NOMO-1 treated with DMSO at 0.1 percent for 48 hours (cell line): ENCODE results near the gene C6orf89.

Experiments used
- DNase-seq: peaks from one replicate; lab custom pipeline; 2025; ENCODE audit not compliant: unreplicated experiment; lab: John Stamatoyannopoulos, UW

C6orf89 gene

GRCh38 chr6:36851626-36852025, 34.1 kb upstream of the C6orf89 start:
- DNase-seq = peak; percentile 80

DNA sequence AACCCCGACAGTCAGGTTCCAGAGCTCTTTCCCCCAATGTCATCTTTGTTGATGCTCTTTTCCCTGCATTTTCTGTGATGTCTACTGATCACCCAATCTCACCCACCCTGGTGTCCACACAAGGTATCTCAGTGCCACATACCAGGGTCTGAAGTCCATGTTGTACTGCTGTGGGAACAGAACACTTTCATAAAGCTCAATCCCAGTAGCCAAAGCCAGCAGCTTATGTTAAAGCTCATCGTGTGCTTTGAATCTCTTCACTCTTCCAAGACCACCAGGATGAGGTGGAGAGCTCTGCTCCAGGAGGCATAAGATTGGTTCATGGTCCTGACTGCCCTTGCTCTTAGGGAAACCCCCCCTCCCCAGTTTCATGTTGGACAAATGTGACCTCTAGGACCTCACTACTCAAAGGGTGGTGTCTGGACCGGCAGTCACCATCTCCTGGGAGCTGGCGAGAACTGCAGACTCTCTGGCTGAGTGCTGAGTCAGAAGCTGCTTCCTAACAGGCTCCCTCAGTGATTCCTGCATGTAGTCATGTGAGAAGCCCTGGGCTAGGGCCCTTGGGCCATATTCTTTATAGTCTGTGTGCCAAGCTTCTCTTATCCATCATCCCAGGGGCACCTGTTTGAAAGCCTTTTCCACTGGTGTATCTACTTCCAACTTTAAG, 33.1 kb upstream of the C6orf89 start:
- DNase-seq = no peak

GRCh38 chr6:36853325-36853724, 32.4 kb upstream of the C6orf89 start:
- DNase-seq = peak; percentile 93

DNA sequence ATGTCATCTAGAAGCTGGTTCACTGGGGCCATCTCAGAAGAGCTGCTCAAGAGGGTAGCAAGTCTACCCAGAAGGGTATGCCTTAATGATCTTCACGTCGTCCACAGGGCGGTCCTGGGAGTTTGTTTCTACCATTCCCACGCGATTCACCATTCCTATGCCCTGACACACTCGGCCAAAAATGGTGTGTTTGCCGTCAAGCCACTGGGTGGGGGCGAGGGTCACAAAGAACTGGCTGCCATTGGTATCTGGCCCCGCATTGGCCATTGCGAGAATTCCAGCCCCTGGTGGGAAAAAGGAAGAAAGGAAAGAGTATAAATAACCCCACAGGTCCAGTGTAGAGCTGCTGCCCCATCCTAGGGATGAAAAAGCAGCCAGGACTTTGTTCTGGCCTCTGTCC, 30.0 kb upstream of the C6orf89 start:
- DNase-seq = no peak

DNA sequence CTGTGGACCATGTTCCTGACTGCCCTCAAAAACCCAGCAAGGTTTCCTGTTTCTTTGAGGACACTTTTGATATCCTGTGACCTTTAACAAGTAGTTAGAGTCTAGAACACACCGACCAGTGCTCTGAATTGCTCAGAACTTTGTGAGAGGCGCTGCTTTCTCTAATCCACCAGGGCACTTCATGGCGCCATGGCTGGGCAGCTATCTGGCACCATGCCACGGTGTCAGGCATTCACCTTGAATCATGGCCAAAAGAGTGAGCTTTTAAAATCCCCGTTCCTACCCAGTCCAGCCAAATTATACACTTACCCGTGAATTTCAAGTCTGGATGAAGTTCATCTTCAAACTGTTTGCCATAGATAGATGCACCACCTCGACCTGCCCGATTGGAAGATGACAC, 29.5 kb upstream of the C6orf89 start:
- no peak for DNase-seq

GRCh38 chr6:36857325-36857724, 28.4 kb upstream of the C6orf89 start:
- no peak for DNase-seq

- no peak for DNase-seq
Measured at GRCh38 chr6:36858407-36858981, 27.3 kb upstream of the C6orf89 start.

- no peak for DNase-seq
Measured at GRCh38 chr6:36860126-36860525, 25.6 kb upstream of the C6orf89 start.

DNA sequence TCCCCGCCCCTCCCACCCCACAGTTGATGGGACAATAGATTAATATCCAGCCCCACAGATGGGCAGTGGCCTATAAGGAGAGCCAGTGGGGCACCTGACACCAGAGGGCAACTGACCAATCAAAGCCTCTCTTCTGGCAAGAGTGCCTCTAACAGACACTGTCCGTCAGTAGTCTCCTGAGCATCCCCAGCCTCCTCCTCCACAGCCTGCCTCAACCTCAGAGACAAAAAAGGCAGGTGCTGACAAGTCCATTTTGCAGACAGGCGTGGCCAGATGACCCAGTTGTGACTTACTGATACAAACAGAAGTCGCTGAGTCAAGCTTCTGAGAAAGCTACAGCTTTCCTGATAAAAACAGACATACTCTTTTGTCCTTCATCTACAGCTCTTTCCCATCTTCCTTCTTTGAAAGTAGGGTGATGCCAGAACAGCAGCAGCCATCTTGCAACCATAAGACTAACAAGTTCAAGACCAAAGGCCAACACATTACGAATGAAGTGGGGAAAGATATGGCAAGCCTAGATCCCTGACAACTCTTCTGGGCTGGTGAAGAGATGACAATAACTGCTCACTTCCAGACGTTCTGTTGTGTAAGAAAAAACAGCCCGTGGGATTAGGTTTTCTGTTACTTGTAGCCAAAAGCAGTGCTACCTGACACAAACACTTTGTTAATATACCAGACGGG, 23.4 kb upstream of the C6orf89 start:
- no peak for DNase-seq

- no peak for DNase-seq
Measured at GRCh38 chr6:36862848-36863382, 22.8 kb upstream of the C6orf89 start.

- no peak for DNase-seq
Measured at GRCh38 chr6:36863670-36864540, 21.8 kb upstream of the C6orf89 start.

- no peak for DNase-seq
Measured at GRCh38 chr6:36865835-36866234, 19.9 kb upstream of the C6orf89 start.

- DNase-seq = no peak
Measured at GRCh38 chr6:36867471-36868224, 18.1 kb upstream of the C6orf89 start.

- no peak for DNase-seq
Measured at GRCh38 chr6:36871686-36872085, 14.1 kb upstream of the C6orf89 start.

- peak; percentile 46 for DNase-seq
Measured at GRCh38 chr6:36873115-36873514, 12.6 kb upstream of the C6orf89 start.

GRCh38 chr6:36873612-36874442, 11.9 kb upstream of the C6orf89 start:
- no peak for DNase-seq

GRCh38 chr6:36874443-36875249, 11.1 kb upstream of the C6orf89 start, which contains the start of gene PPIL1:
TSS of gene PPIL1 (minus strand) at chr6:36874803. CDS start at chr6:36874772, 31 bp downstream.
- peak; percentile 92 for DNase-seq

- no peak for DNase-seq
Measured at GRCh38 chr6:36875250-36875633, 10.5 kb upstream of the C6orf89 start.

DNA sequence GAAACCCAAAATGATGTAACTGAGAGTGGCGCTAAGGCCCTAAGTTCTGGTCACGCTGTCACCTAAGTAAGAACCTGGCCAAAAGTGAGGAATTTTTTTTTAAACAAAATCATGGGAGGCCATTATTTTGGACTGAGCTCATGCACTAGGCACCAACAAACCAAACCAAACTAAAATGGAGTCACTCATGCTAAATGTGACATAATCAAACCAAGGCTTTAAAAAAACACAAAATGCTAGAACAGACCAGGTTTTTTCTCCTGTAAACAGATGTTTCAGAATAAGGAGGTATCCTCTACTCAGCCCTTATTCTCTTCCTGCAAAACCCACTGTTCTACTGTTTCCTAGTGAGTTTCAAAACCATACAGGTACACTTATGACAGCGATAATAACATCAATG, 1.1 kb upstream of the C6orf89 start:
- DNase-seq = no peak
